ENCODE results near the gene SCN4B. TPM values are rescaled to one million over a fixed set of nuclear protein-coding genes. Genes with fewer than 3 reads are reported as not detected.

SCN4B gene
- total RNA-seq, 1 experiment from 2014 or later = 0.33 TPM

DNA sequence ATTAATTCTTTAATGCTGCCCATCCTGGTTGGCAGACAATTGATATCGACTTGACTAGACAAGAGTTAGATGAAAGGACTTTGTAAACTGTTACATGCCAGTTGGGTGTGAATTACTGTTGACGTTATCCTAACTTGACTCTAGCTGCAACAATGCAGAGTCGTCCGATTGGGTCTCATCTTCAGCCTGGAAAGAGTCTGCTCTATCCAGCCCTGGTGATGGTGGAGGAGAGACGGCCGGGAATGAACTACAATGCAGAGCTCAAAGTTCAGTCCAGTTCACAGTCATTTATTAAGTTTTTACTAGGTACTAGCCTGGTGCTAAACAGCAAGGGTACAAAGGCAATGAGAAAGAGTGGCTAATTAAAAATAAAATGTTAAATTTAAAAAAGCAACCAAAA is 60.9 kb downstream of the SCN4B start:
- no TSS peak for BruUV-seq (replicated peaks)
- ATAC-seq (no peak), DNase-seq (ENCODE audit: low read depth, low spot score) (no peak)
- H3K27ac ChIP-seq (ENCODE audit: low read length) = no peak overlapping the region
- no peak for TF ChIP-seq SIN3A (IDR thresholded peaks at IDR 0.05; ENCODE audit: borderline replicate concordance, insufficient read depth, low read depth, low read length)
- TF ChIP-seq POLR2AphosphoS5 (IDR thresholded peaks at IDR 0.05; ENCODE audit: low read depth, low read length) = no peak
- no peak for TF ChIP-seq TCF7L2 (IDR thresholded peaks at IDR 0.05; ENCODE audit: low read depth, low read length)
- no peak for TF ChIP-seq REST (IDR thresholded peaks at IDR 0.05; ENCODE audit: insufficient read depth in 1 of 2, low read depth in 2 of 2, low read length in 1 of 2)
- in situ Hi-C loops (cut with HindIII; ENCODE audit: low pct_unique_long_range_greater_than_20kb, low sequenced_read_pairs) (no loop called here), intact Hi-C loops (cut with micrococcal nuclease; ENCODE audit: unreplicated experiment) (no loop called here)
- POLR2A ChIA-PET = no interaction called here
- no peak overlapping the region for H3K4me3 ChIP-seq (ENCODE audit: low read depth in 2 of 2, low read length in 2 of 2)
- CTCF ChIA-PET = no interaction called here
- no peaks in the 10 kb centered on the region for H3K36me3 ChIP-seq (ENCODE audit: control insufficient read depth, insufficient read depth, low read length)
- no peaks in the 10 kb centered on the region for H3K4me1 ChIP-seq (ENCODE audit: control insufficient read depth, insufficient read depth, low read length)
- peaks cover 2% of the 10 kb centered on the region; the same call in 1 of the 2 replicates for H3K9me3 ChIP-seq (ENCODE audit: control insufficient read depth, insufficient read depth, low read depth, low read length)
- H3K27me3 ChIP-seq (ENCODE audit: control insufficient read depth, insufficient read depth, low read length) = no peaks in the 10 kb centered on the region

DNA sequence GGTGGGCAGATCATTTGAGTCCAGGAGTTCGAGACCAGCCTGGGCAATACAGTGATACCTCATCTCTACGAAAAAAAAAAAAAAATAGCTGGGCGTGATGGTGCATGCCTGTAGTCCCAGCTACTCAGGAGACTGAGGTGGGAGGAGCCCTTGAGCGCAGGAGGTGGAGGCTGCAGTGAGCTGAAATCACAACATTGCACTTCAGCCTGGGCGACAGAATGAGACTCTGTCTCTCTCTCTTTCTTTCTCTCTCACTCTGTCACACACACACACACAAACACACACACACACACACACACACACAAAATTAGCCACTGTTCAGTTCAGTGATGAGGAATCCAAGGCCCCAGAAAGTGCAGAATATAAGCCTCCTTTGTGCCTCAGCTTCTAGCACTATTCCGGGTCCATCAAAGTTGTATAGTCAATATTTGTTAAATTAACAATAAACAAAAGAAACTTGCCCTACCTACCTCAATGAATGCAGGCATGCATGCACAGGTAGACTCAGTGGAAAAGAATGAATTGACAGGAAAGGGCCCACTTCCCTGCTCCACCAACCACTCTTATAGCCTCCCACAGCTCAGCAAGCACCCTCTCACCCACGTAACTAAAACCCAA is 62.0 kb downstream of the SCN4B start:
- Histone ChIP-seq H3K27me3 (ENCODE audit: control insufficient read depth, insufficient read depth, low read length) (no peaks in the 10 kb centered on the region), H3K27ac (ENCODE audit: low read length) (no peak overlapping the region), H3K9me3 (ENCODE audit: control insufficient read depth, insufficient read depth, low read depth, low read length) (peaks cover 2% of the 10 kb centered on the region; the same call in 1 of the 2 replicates), H3K36me3 (ENCODE audit: control insufficient read depth, insufficient read depth, low read length) (no peaks in the 10 kb centered on the region), H3K4me1 (ENCODE audit: control insufficient read depth, insufficient read depth, low read length) (no peaks in the 10 kb centered on the region), H3K4me3 (ENCODE audit: low read depth in 2 of 2, low read length in 2 of 2) (no peak overlapping the region)
- CTCF ChIA-PET = no interaction called here
- no peak for TF ChIP-seq SIN3A (IDR thresholded peaks at IDR 0.05; ENCODE audit: borderline replicate concordance, insufficient read depth, low read depth, low read length)
- no peak for TF ChIP-seq REST (IDR thresholded peaks at IDR 0.05; ENCODE audit: insufficient read depth in 1 of 2, low read depth in 2 of 2, low read length in 1 of 2)
- no peak for TF ChIP-seq TCF7L2 (IDR thresholded peaks at IDR 0.05; ENCODE audit: low read depth, low read length)
- TF ChIP-seq CTCF (IDR thresholded peaks at IDR 0.05) = no peak
- TF ChIP-seq POLR2AphosphoS5 (IDR thresholded peaks at IDR 0.05; ENCODE audit: low read depth, low read length) = no peak
- in situ Hi-C loops (cut with HindIII; ENCODE audit: low pct_unique_long_range_greater_than_20kb, low sequenced_read_pairs) (no loop called here), intact Hi-C loops (cut with micrococcal nuclease; ENCODE audit: unreplicated experiment) (no loop called here)
- POLR2A ChIA-PET = no interaction called here
- no TSS peak for BruUV-seq (replicated peaks)
- DNase-seq (ENCODE audit: low read depth, low spot score) (no peak), ATAC-seq (no peak)
